Nephron (organoid): Measurements from ENCODE around the gene LMAN2L.

ENCODE experiments used
- H3K27ac Mint-ChIP-seq, 3 experiments: 2 replicates each; pipeline ENCODE4 v1.8.0; 2020; ENCODE audit warnings: mixed read lengths in 3 of 3, mild to moderate bottlenecking in 2 of 3, moderate library complexity in 1 of 3
- H3K27me3 Mint-ChIP-seq: 2 replicates; pipeline ENCODE4 v1.8.0; 2021; ENCODE audit warnings: low read depth, mild to moderate bottlenecking, moderate library complexity, mixed read lengths
- H3K36me3 Mint-ChIP-seq: 2 replicates; pipeline ENCODE4 v1.8.0; 2020; ENCODE audit warnings: low read depth, mixed read lengths
- H3K4me1 Mint-ChIP-seq: 2 replicates; pipeline ENCODE4 v1.8.0; 2020; ENCODE audit warnings: mixed read lengths
- H3K4me3 Mint-ChIP-seq, 3 experiments: 2 replicates each; pipeline ENCODE4 v1.8.0; 2020; ENCODE audit warnings: mild to moderate bottlenecking in 3 of 3, mixed read lengths in 3 of 3, moderate library complexity in 2 of 3
- H3K9me3 Mint-ChIP-seq: 2 replicates; pipeline ENCODE4 v1.8.0; 2020; ENCODE audit warnings: mixed read lengths
- TF ChIP-seq, protein P1 (sequence below), 3 experiments: fragments of 200-600 bp; sonication (generic); IDR thresholded peaks; one replicate each; pipeline ENCODE4 v1.5.0; 2021; ENCODE audit warnings: antibody characterized with exemption in 3 of 3; ENCODE audit not compliant: unreplicated experiment in 3 of 3

Gene LMAN2L

DNA sequence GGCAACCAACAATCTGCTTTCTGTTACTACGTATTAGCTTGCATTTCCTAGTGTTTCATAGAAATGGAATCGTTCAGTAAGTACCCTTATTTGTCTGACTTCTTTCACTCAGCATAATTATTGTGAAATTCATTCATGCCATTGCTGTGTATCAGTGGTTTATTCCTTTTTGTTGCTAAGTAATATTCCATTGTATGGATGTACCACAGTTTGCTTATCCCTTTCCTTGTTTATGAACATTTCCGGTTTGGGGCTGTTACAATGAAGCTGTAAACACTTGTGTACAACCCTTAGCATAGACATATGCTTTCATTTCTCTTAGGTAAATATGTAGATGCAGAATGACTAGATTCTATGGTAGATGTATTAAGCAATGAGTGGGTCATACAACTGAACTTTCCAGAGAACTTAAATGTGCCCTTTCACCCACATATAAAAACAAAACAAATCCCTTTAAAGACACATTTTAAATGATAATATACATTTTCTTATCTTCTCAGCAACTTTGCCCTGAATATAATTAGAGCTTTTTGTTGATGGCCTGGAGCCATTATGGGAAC is 75.4 kb downstream of the LMAN2L start:
- no peaks in the 10 kb centered on the region for H3K4me1 Mint-ChIP-seq
- H3K4me3 Mint-ChIP-seq: no peak overlapping the region
- H3K9me3 Mint-ChIP-seq: peaks cover 5% of the 10 kb centered on the region
- H3K36me3 Mint-ChIP-seq: no peaks in the 10 kb centered on the region
- TF ChIP-seq, protein P1, sequence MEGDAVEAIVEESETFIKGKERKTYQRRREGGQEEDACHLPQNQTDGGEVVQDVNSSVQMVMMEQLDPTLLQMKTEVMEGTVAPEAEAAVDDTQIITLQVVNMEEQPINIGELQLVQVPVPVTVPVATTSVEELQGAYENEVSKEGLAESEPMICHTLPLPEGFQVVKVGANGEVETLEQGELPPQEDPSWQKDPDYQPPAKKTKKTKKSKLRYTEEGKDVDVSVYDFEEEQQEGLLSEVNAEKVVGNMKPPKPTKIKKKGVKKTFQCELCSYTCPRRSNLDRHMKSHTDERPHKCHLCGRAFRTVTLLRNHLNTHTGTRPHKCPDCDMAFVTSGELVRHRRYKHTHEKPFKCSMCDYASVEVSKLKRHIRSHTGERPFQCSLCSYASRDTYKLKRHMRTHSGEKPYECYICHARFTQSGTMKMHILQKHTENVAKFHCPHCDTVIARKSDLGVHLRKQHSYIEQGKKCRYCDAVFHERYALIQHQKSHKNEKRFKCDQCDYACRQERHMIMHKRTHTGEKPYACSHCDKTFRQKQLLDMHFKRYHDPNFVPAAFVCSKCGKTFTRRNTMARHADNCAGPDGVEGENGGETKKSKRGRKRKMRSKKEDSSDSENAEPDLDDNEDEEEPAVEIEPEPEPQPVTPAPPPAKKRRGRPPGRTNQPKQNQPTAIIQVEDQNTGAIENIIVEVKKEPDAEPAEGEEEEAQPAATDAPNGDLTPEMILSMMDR (IDR thresholded peaks at IDR 0.05; ENCODE audit: unreplicated experiment in 3 of 3): no peak
- no peak overlapping the region for H3K27ac Mint-ChIP-seq
- peaks cover 4% of the 10 kb centered on the region for H3K27me3 Mint-ChIP-seq

- Mint-ChIP-seq H3K4me3 (no peak overlapping the region), H3K27me3 (peaks cover 4% of the 10 kb centered on the region), H3K9me3 (peaks cover 5% of the 10 kb centered on the region), H3K27ac (no peak overlapping the region), H3K4me1 (no peaks in the 10 kb centered on the region), H3K36me3 (no peaks in the 10 kb centered on the region)
- TF ChIP-seq, protein P1 (IDR thresholded peaks at IDR 0.05; ENCODE audit: unreplicated experiment in 3 of 3): no peak
These were observed 76.0 kb downstream of the LMAN2L start for GRCh38 chr2:96663829-96664228.

- peaks cover 4% of the 10 kb centered on the region for H3K27me3 Mint-ChIP-seq
- no peaks in the 10 kb centered on the region for H3K4me1 Mint-ChIP-seq
- H3K9me3 Mint-ChIP-seq: peaks cover 5% of the 10 kb centered on the region
- H3K36me3 Mint-ChIP-seq: peaks cover 3% of the 10 kb centered on the region
- no peak overlapping the region for H3K4me3 Mint-ChIP-seq
- TF ChIP-seq, protein P1 (IDR thresholded peaks at IDR 0.05; ENCODE audit: unreplicated experiment in 3 of 3): no peak
- H3K27ac Mint-ChIP-seq: no peak overlapping the region
These were observed 76.7 kb downstream of the LMAN2L start for GRCh38 chr2:96663177-96663576.

DNA sequence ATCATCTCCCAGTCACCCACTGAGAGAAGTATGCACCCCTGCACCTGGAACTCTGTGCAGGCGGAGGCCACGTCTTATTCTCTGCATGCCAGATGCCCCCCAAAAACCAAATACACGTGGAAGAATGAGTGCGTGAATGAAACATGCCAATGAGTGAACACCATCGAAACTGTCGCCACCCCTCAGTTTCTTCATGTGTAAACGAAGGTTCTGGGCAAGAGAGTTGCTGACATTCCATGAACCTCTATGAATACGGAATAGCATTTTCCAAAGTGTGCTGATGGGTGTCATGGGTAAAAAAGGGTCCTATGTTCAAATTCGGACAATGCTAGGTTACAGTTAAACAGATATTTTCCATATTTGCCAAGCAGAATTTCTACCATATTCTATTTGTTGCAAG is 77.5 kb downstream of the LMAN2L start:
- Mint-ChIP-seq H3K36me3 (peaks cover 3% of the 10 kb centered on the region), H3K4me1 (no peaks in the 10 kb centered on the region), H3K27ac (no peak overlapping the region), H3K9me3 (peaks cover 5% of the 10 kb centered on the region), H3K27me3 (peaks cover 4% of the 10 kb centered on the region), H3K4me3 (no peak overlapping the region)
- TF ChIP-seq, protein P1 (IDR thresholded peaks at IDR 0.05; ENCODE audit: unreplicated experiment in 3 of 3): no peak

- Mint-ChIP-seq H3K27ac (no peak overlapping the region), H3K4me1 (no peaks in the 10 kb centered on the region)
- TF ChIP-seq, protein P1 (IDR thresholded peaks at IDR 0.05; ENCODE audit: unreplicated experiment in 3 of 3): no peak
These were observed 78.5 kb downstream of the LMAN2L start for GRCh38 chr2:96661324-96661723.

GRCh38 chr2:96656540-96656939 is 83.3 kb downstream of the LMAN2L start:
- TF ChIP-seq, protein P1 (IDR thresholded peaks at IDR 0.05; ENCODE audit: unreplicated experiment in 3 of 3): no peak
- Mint-ChIP-seq H3K36me3 (peaks cover 3% of the 10 kb centered on the region), H3K9me3 (no peaks in the 10 kb centered on the region), H3K4me3 (no peak overlapping the region), H3K27ac (no peak overlapping the region), H3K4me1 (no peaks in the 10 kb centered on the region), H3K27me3 (peaks cover 4% of the 10 kb centered on the region)

More at GRCh38 chr2:96661324-96661723, 78.5 kb downstream of the LMAN2L start:
- Mint-ChIP-seq H3K27me3 (peaks cover 4% of the 10 kb centered on the region), H3K9me3 (peaks cover 5% of the 10 kb centered on the region), H3K36me3 (peaks cover 3% of the 10 kb centered on the region), H3K4me3 (no peak overlapping the region)
